ENCODE measurements around the gene DCDC1.

Gene DCDC1

DNA sequence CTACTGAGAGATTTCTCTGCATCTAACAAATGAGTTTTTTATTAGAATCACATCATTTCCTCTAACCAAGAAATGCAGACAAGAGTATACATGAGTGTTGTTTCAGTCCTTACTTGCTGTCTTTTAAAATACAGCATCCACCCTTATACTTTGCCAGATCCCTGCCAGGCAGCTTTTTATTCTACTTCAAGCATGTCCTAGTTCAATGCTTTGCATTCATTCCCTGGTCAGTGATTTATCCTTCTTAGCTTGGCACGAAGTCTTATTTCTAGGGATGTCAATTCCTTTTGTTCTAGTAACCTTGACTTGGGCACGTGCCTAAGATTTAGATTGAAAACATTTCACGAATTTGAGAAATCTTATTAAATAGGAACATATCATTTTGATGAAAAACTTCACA lies 476.2 kb downstream of the DCDC1 start:
- TF ChIP-seq, protein P1, sequence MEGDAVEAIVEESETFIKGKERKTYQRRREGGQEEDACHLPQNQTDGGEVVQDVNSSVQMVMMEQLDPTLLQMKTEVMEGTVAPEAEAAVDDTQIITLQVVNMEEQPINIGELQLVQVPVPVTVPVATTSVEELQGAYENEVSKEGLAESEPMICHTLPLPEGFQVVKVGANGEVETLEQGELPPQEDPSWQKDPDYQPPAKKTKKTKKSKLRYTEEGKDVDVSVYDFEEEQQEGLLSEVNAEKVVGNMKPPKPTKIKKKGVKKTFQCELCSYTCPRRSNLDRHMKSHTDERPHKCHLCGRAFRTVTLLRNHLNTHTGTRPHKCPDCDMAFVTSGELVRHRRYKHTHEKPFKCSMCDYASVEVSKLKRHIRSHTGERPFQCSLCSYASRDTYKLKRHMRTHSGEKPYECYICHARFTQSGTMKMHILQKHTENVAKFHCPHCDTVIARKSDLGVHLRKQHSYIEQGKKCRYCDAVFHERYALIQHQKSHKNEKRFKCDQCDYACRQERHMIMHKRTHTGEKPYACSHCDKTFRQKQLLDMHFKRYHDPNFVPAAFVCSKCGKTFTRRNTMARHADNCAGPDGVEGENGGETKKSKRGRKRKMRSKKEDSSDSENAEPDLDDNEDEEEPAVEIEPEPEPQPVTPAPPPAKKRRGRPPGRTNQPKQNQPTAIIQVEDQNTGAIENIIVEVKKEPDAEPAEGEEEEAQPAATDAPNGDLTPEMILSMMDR (IDR thresholded peaks at IDR 0.05; ENCODE audit: control insufficient read depth, insufficient read depth, low read depth, low read length, missing control alignments), result no peak
- DNase-seq (ENCODE audit: low read depth), result no peak
- no peak overlapping the region for H3K4me3 ChIP-seq (ENCODE audit: control insufficient read depth, low read depth, low read length)

DNA sequence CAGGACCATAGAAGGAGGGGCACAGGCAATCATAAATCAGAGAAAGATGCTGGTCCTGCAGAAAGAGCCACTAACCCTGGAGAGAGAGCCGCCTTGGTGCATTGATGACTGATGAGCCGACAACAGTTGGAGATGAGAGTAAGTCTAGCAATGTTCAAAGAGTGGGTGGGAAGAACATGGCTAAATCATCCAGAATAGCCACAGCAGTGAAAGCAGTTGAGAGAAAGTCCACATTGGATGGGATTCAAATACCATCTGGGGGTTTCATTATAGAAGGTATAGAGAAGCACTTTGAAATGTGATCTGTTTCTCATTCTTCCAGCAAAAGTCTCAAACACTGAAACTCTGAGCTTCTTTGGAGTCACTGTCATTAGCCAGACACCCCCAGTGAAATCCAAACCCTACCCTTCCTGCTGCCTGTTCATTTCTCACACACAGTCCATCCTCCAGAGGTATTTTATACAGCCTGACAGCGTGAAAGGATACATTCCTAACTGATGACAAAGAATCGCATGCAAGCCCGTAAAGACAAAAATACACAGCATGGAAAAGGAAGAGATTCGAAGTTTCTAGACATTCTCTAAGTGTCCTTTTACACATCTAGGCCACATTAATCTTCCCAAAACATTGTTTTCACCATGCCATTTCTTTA lies 480.3 kb downstream of the DCDC1 start:
- H3K4me3 ChIP-seq (ENCODE audit: control insufficient read depth, low read depth, low read length), result no peak overlapping the region
- TF ChIP-seq, protein P1 (IDR thresholded peaks at IDR 0.05; ENCODE audit: control insufficient read depth, insufficient read depth, low read depth, low read length, missing control alignments), result no peak
- DNase-seq (ENCODE audit: low read depth), result no peak

DNA sequence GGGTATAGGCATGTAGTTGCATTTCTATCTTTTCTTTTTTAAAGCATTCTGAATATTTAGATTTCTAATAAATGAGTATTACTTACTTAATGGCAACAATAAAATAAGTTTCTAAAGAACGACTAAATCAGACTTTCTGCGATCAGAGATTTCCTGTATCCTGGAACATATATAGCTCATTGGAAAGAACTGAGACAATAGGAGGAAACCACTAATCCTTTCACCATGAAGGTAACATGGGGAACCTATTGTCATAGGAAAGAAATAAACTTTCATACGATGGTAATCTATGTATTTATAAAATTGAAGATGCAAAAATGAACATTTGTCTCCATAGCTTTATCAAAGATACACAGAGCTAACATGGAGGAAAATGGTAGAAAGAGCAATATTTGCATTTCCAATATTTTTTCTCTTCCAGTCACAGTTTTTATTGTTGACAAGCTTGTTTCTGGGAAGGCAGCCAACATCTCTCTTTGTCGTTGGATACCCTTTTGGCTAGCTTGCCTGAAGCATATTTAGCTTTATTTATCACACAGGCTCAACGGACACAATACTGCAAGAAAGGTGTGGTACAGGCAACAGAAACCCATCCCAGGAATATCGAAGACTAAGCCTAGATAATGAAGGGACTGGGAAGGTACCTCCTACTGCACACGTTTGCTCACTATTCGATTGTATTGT lies 490.1 kb downstream of the DCDC1 start:
- H3K4me3 ChIP-seq (ENCODE audit: control insufficient read depth, low read depth, low read length), result no peak overlapping the region
- TF ChIP-seq, protein P1 (IDR thresholded peaks at IDR 0.05; ENCODE audit: control insufficient read depth, insufficient read depth, low read depth, low read length, missing control alignments), result no peak
- DNase-seq (ENCODE audit: low read depth), result no peak

DNA sequence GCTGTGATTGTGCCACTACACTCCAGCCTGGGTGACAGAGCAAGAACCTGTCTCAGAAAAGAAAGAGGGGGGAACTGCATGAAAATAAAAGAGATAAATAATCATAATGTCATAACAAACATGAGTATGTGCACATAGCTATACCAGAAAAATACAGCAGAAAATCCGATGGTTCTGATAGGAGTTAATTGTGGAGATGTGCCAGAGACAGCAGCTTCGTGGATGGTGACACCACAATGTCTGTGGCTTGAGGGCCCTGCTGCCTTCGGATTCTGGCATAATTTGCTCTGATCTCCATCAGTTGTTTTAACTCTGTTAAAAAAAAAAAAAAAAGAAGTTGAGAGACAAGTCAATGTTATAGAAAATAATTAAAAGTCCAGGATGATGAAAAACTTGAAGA lies 491.1 kb downstream of the DCDC1 start:
- TF ChIP-seq, protein P1 (IDR thresholded peaks at IDR 0.05; ENCODE audit: control insufficient read depth, insufficient read depth, low read depth, low read length, missing control alignments), result no peak
- no peak for DNase-seq (ENCODE audit: low read depth)
- no peak overlapping the region for H3K4me3 ChIP-seq (ENCODE audit: control insufficient read depth, low read depth, low read length)

DNA sequence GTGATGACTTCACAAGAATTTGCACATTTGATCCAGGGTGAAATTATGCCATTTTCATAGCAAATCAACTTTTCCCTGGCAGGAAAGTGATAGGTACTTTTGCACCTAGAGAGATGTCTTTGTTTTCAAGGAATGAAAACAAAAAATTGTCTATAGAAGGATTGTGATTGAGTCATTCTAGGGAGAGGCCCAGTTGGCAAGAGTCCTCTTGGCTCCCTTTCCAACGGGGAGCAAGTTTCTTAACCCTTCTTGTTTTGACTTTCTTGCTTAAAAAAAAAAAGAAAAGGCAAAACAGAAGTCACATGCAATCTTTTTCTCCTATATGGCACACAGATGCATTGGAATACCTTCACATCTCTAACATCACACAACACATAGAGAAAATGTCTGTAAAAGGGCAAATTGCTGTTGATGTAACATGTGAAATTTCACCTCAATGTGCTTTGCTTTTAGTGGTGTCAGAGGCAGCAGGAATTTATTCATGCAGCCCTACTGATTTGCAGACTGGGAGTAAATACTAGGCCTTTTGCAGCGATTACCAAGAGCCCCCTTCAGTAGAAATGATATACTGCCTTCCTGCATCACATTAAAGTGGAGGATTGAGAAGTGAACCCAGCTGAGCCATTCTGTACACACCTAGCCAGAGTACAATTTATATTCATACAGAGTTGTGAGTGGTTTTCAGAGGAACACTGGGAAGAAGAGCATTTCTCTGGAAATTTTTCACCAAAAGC lies 492.7 kb downstream of the DCDC1 start:
- TF ChIP-seq, protein P1 (IDR thresholded peaks at IDR 0.05; ENCODE audit: control insufficient read depth, insufficient read depth, low read depth, low read length, missing control alignments), result no peak
- DNase-seq (ENCODE audit: low read depth), result no peak
- no peak overlapping the region for H3K4me3 ChIP-seq (ENCODE audit: control insufficient read depth, low read depth, low read length)

DNA sequence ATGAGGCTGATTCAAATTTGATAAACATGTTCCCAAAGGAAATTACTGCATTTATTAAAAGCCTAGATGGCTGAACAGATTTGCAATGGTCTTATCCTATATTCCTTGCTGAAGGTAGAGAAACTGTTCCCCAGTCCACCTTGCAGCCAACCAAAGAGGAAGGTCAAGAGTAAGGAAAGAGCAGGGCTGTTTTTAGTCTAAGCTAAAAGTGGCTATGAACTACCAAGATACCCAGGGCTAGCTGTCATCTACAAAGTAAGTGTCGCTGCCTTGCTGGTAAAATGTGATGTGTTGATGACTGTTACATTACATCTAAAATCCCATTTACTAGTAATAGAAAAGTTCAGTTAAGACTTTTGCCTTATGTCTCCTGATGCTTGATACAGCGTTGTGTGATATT lies 493.3 kb downstream of the DCDC1 start:
- no peak overlapping the region for H3K4me3 ChIP-seq (ENCODE audit: control insufficient read depth, low read depth, low read length)
- TF ChIP-seq, protein P1 (IDR thresholded peaks at IDR 0.05; ENCODE audit: control insufficient read depth, insufficient read depth, low read depth, low read length, missing control alignments), result no peak
- no peak for DNase-seq (ENCODE audit: low read depth)
